PC-3 (cell line): Measurements from ENCODE around the gene CCDC8. TPM values are rescaled to one million over a fixed set of nuclear protein-coding genes. Genes with fewer than 3 reads are reported as not detected.

Experiments
- ATAC-seq: fragments of 200-7000 bp; cut with Tn5 transposase; 2 replicates; pipeline ENCODE4 v1.9.1; 2020; ENCODE audit warnings: mild to moderate bottlenecking, moderate library complexity
- BruUV-seq: library from RNA; stranded (reverse); fragments of 400-500 nt; replicated peaks from 2 replicates; lab custom pipeline; 2021; lab: Mats Ljungman, UMichigan
- CTCF ChIA-PET: fragments of 300-600 bp; sonication (Branson Sonifier 250); formaldehyde crosslinking; loops from one replicate; lab custom pipeline; 2022; ENCODE audit warnings: antibody characterized with exemption; lab: Charles Lee
- POLR2A ChIA-PET: fragments of 300-600 bp; sonication (Branson Sonifier 250); formaldehyde crosslinking; loops from one replicate; lab custom pipeline; 2022; ENCODE audit warnings: antibody characterized with exemption; ENCODE audit not compliant: unreplicated experiment; lab: Charles Lee
- DNase-seq: peaks from one replicate; pipeline ENCODE4 v3.0.0-alpha.2; 2015
- H2AFZ ChIP-seq: fragments of 300-600 bp; sonication (generic); 2 replicates; pipeline ENCODE4 v1.6.0; 2016; ENCODE audit warnings: antibody characterized with exemption, low read length
- H3F3A ChIP-seq: fragments of 300-600 bp; sonication (generic); one replicate; pipeline ENCODE4 v1.6.0; 2017; ENCODE audit warnings: antibody characterized with exemption, low read length, control low read depth, mild to moderate bottlenecking; ENCODE audit not compliant: unreplicated experiment
- H3K27ac ChIP-seq: fragments of 300-600 bp; sonication (generic); 2 replicates; pipeline ENCODE4 v1.5.1; 2016; ENCODE audit warnings: mild to moderate bottlenecking, low read length
- H3K27me3 ChIP-seq: fragments of 300-600 bp; sonication (generic); 2 replicates; pipeline ENCODE4 v1.6.1; 2016; ENCODE audit warnings: low read length, mixed read lengths
- H3K36me3 ChIP-seq: fragments of 300-600 bp; sonication (generic); 2 replicates; pipeline ENCODE4 v1.6.1; 2016; ENCODE audit warnings: low read depth, mixed run types, low read length, mixed read lengths
- H3K4me1 ChIP-seq: fragments of 300-600 bp; sonication (generic); 2 replicates; pipeline ENCODE4 v1.5.1; 2016; ENCODE audit warnings: low read length; ENCODE audit not compliant: insufficient read depth
- H3K4me2 ChIP-seq: fragments of 300-600 bp; sonication (generic); 2 replicates; pipeline ENCODE4 v1.6.0; 2016; ENCODE audit warnings: low read length
- H3K4me3 ChIP-seq: fragments of 300-600 bp; sonication (generic); 2 replicates; pipeline ENCODE4 v1.5.1; 2016; ENCODE audit warnings: mild to moderate bottlenecking, low read length, mixed read lengths
- H3K79me2 ChIP-seq: fragments of 300-600 bp; sonication (generic); 2 replicates; pipeline ENCODE4 v1.6.1; 2017; ENCODE audit warnings: low read length, mixed read lengths
- H3K9ac ChIP-seq: fragments of 300-600 bp; sonication (generic); 2 replicates; pipeline ENCODE4 v1.6.0; 2016; ENCODE audit warnings: mild to moderate bottlenecking, low read length
- H3K9me2 ChIP-seq: fragments of 300-600 bp; sonication (generic); replicated peaks from 2 replicates; pipeline ENCODE4 v1.6.1; 2016; ENCODE audit warnings: mixed run types, low read length, mixed read lengths
- H3K9me3 ChIP-seq: fragments of 300-600 bp; sonication (generic); 2 replicates; pipeline ENCODE4 v1.6.1; 2016; ENCODE audit warnings: low read length, mixed read lengths
- H4K20me1 ChIP-seq: fragments of 300-600 bp; sonication (generic); 2 replicates; pipeline ENCODE4 v1.6.1; 2016; ENCODE audit warnings: low read length, mixed read lengths
- CTCF ChIP-seq: fragments of 300-600 bp; sonication (generic); conservative IDR thresholded peaks from 2 replicates; pipeline ENCODE4 v1.5.1; 2017; ENCODE audit warnings: antibody characterized with exemption, low read depth, mild to moderate bottlenecking, low read length
- EZH2 ChIP-seq: fragments of 300-600 bp; sonication (generic); IDR thresholded peaks from one replicate; pipeline ENCODE4 v1.6.1; 2017; ENCODE audit warnings: antibody characterized with exemption, mild to moderate bottlenecking, low read length; ENCODE audit not compliant: unreplicated experiment
- EZH2phosphoT487 ChIP-seq: fragments of 300-600 bp; sonication (generic); IDR thresholded peaks from 2 replicates; pipeline ENCODE4 v1.6.1; 2018; ENCODE audit warnings: mild to moderate bottlenecking, antibody characterized with exemption, low read length, borderline replicate concordance
- intact Hi-C: fragments of 100-400 bp; cut with micrococcal nuclease; formaldehyde crosslinking; loops from 2 replicates; pipeline ENCODE4 v1.9.0; 2023
- total RNA-seq: library from RNA; depleted of rRNA; stranded (reverse); fragments of >200 nt; gene quantifications from 2 replicates; pipeline ENCODE4 v1.2.3, GENCODE V29; 2014

CCDC8 gene
- total RNA-seq, 1 experiment from 2014 or later = not detected

GRCh38 chr19:46383171-46383815 is 30.1 kb downstream of the CCDC8 start:
- Histone ChIP-seq H3K79me2 (peaks cover 12% of the 10 kb centered on the region; the same call in 1 of the 2 replicates), H3K27me3 (no peaks in the 10 kb centered on the region), H3K36me3 (peaks cover 6% of the 10 kb centered on the region), H3K4me1 (0 out of 2 replicates have a peak, but pooled peaks cover 2% of the 10 kb centered on the region), H3F3A (no peaks in the 10 kb centered on the region), H3K4me2 (no peak overlapping the region), H3K4me3 (no peak overlapping the region), H3K9me2 (no peaks in the 10 kb centered on the region), H4K20me1 (0 out of 2 replicates have a peak, but pooled peaks cover 4% of the 10 kb centered on the region), H3K9me3 (no peaks in the 10 kb centered on the region), H3K27ac (no peak overlapping the region), H2AFZ (no peak overlapping the region), H3K9ac (no peak overlapping the region)
- no TSS peak for BruUV-seq
- intact Hi-C loops = no loop called here
- TF ChIP-seq EZH2phosphoT487 (no peak), CTCF (no peak), EZH2 (no peak)
- POLR2A ChIA-PET = no interaction called here
- CTCF ChIA-PET = no interaction called here
- ATAC-seq (no peak), DNase-seq (no peak)

- Histone ChIP-seq H3K9ac (no peak overlapping the region), H3K36me3 (peaks cover 14% of the 10 kb centered on the region), H3K4me1 (peaks cover 9% of the 10 kb centered on the region), H3K27me3 (no peaks in the 10 kb centered on the region), H3K4me3 (no peak overlapping the region), H3K4me2 (no peak overlapping the region), H2AFZ (no peak overlapping the region), H3K79me2 (peaks cover 12% of the 10 kb centered on the region; the same call in 1 of the 2 replicates), H4K20me1 (0 out of 2 replicates have a peak, but pooled peaks cover 4% of the 10 kb centered on the region), H3K9me2 (no peaks in the 10 kb centered on the region), H3K27ac (no peak overlapping the region), H3K9me3 (no peaks in the 10 kb centered on the region), H3F3A (no peaks in the 10 kb centered on the region)
- no TSS peak for BruUV-seq
- ChIA-PET CTCF (no interaction called here), POLR2A (no interaction called here)
- TF ChIP-seq EZH2 (no peak), CTCF (no peak), EZH2phosphoT487 (no peak)
- intact Hi-C loops = no loop called here
- no peak for DNase-seq
- ATAC-seq = no peak
These were observed 31.5 kb downstream of the CCDC8 start for GRCh38 chr19:46381756-46382345.

GRCh38 chr19:46381346-46381745 is 32.0 kb downstream of the CCDC8 start:
- H3K9me2 ChIP-seq = no peaks in the 10 kb centered on the region
- no peak overlapping the region for H3K4me3 ChIP-seq
- ChIA-PET CTCF (no interaction called here), POLR2A (no interaction called here)
- H3K27me3 ChIP-seq = no peaks in the 10 kb centered on the region
- TF ChIP-seq EZH2 (no peak), CTCF (no peak), EZH2phosphoT487 (no peak)
- peaks cover 14% of the 10 kb centered on the region for H3K36me3 ChIP-seq
- intact Hi-C loops = no loop called here
- no peaks in the 10 kb centered on the region for H3F3A ChIP-seq
- H3K4me2 ChIP-seq = no peak overlapping the region
- H3K9me3 ChIP-seq = no peaks in the 10 kb centered on the region
- no peak overlapping the region for H3K9ac ChIP-seq
- BruUV-seq = no TSS peak
- peaks cover 12% of the 10 kb centered on the region; the same call in 1 of the 2 replicates for H3K79me2 ChIP-seq
- H3K27ac ChIP-seq = no peak overlapping the region
- H2AFZ ChIP-seq = no peak overlapping the region
- peaks cover 9% of the 10 kb centered on the region for H3K4me1 ChIP-seq
- ATAC-seq (no peak), DNase-seq (no peak)
- H4K20me1 ChIP-seq = 0 out of 2 replicates have a peak, but pooled peaks cover 4% of the 10 kb centered on the region
